DND-41 (cell line): ENCODE results near the gene ZNF526.

Experiments used
- EZH2 ChIP-seq: IDR thresholded peaks from 3 replicates; pipeline ENCODE4 v1.6.1; 2012; ENCODE audit warnings: borderline replicate concordance, low read depth, mild to moderate bottlenecking, moderate library complexity, low read length, inconsistent platforms; ENCODE audit not compliant: severe bottlenecking
- TF ChIP-seq, protein P1 (sequence below): IDR thresholded peaks from 2 replicates; pipeline ENCODE4 v1.5.1; 2012; ENCODE audit warnings: borderline replicate concordance, low read length, moderate library complexity, mild to moderate bottlenecking; ENCODE audit not compliant: poor library complexity, severe bottlenecking; ENCODE audit errors: extremely low read depth

DNA sequence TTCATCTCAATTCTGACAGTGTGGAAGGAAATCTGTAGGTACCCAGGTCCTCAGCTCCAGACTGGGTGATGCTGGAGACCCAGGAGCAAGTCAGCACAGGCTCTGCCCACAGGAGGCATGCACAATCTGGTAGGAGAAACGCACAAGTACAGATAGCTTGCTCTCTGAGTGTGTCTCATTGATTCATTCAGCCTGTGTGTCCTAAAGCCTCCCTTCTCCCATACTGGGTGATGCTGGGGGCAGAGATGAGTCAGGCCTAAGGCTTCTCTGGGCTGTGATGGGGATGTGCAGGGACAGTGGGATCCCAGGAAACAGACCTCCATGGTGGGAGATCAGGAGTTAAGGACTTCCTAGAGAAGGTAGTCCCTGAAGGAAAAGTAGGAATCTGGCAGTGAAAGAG, 6.8 kb downstream of the ZNF526 start:
- TF ChIP-seq, protein P1, sequence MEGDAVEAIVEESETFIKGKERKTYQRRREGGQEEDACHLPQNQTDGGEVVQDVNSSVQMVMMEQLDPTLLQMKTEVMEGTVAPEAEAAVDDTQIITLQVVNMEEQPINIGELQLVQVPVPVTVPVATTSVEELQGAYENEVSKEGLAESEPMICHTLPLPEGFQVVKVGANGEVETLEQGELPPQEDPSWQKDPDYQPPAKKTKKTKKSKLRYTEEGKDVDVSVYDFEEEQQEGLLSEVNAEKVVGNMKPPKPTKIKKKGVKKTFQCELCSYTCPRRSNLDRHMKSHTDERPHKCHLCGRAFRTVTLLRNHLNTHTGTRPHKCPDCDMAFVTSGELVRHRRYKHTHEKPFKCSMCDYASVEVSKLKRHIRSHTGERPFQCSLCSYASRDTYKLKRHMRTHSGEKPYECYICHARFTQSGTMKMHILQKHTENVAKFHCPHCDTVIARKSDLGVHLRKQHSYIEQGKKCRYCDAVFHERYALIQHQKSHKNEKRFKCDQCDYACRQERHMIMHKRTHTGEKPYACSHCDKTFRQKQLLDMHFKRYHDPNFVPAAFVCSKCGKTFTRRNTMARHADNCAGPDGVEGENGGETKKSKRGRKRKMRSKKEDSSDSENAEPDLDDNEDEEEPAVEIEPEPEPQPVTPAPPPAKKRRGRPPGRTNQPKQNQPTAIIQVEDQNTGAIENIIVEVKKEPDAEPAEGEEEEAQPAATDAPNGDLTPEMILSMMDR: no peak
- no peak for TF ChIP-seq EZH2
